Ascending aorta (tissue), 2 donors: Measurements from ENCODE around the gene CLK3. TPM values are rescaled to one million over a fixed set of nuclear protein-coding genes. Genes with fewer than 3 reads are reported as not detected.
"Not testable (repeated sequence)": the region's sequence is repeated elsewhere in the genome, so short reads cannot be mapped to it uniquely, and the experiment has no call there.

Experiments
- DNase-seq, 2 donors: peaks; one replicate each; pipeline ENCODE4 v3.0.0-alpha.2; 2019; ENCODE audit warnings: low spot score in 2 of 2
- H3K27ac ChIP-seq, 2 donors: fragments of 200-600 bp; sonication (generic); one replicate each; pipeline ENCODE4 v1.5.1; 2016 to 2017; ENCODE audit warnings: mild to moderate bottlenecking in 1 of 2
- H3K27me3 ChIP-seq: fragments of 200-600 bp; sonication (generic); one replicate; pipeline ENCODE4 v1.5.1; 2017
- H3K36me3 ChIP-seq, 2 donors: fragments of 200-600 bp; sonication (generic); one replicate each; pipeline ENCODE4 v1.5.1; 2016
- H3K4me1 ChIP-seq, 2 donors: fragments of 200-600 bp; sonication (generic); one replicate each; pipeline ENCODE4 v1.5.1; 2016 to 2017; ENCODE audit warnings: mild to moderate bottlenecking in 1 of 2
- H3K4me3 ChIP-seq, 2 donors: fragments of 200-600 bp; sonication (generic); one replicate each; pipeline ENCODE4 v1.5.1; 2016 to 2017; ENCODE audit warnings: mild to moderate bottlenecking in 1 of 2
- H3K9me3 ChIP-seq, 2 donors: fragments of 200-600 bp; sonication (generic); one replicate each; pipeline ENCODE4 v1.5.1; 2016
- CTCF ChIP-seq, 3 experiments: fragments of 200-600 bp in 2 of 3; fragments of 450-650 bp in 1 of 3; sonication (generic) in 2 of 3; IDR thresholded peaks; one replicate each; pipeline ENCODE4 v1.5.1; 2016 to 2019; ENCODE audit warnings: antibody characterized with exemption in 3 of 3, mild to moderate bottlenecking in 1 of 3, moderate library complexity in 1 of 3
- intact Hi-C: fragments of 100-400 bp; cut with DNase I; formaldehyde crosslinking; loops from one replicate; pipeline ENCODE4 v1.15.1; 2023
- total RNA-seq: library from RNA; depleted of rRNA; stranded (reverse); fragments of >200 nt; gene quantifications from one replicate; pipeline ENCODE4 v1.1.0, GENCODE V29; 2016

CLK3 gene
- total RNA-seq, 1 donor from 2014 or later, result 154 TPM

GRCh38 chr15:74627766-74628165 lies 12.1 kb downstream of the CLK3 start:
- no peak for TF ChIP-seq CTCF (IDR thresholded peaks at IDR 0.05)
- no peaks in the 10 kb centered on the region for H3K4me1 ChIP-seq
- DNase-seq, result no peak
- H3K36me3 ChIP-seq, result peaks cover 96 to 97% of the 10 kb centered on the region in 2 donors
- no peaks in the 10 kb centered on the region for H3K27me3 ChIP-seq
- no peak overlapping the region for H3K27ac ChIP-seq
- no peaks in the 10 kb centered on the region for H3K9me3 ChIP-seq
- H3K4me3 ChIP-seq, result no peak overlapping the region
- intact Hi-C loops, result no loop called here

- no peak overlapping the region for H3K27ac ChIP-seq
- H3K4me3 ChIP-seq, result no peak overlapping the region
- no peaks in the 10 kb centered on the region for H3K4me1 ChIP-seq
- no peaks in the 10 kb centered on the region for H3K9me3 ChIP-seq
- TF ChIP-seq CTCF (IDR thresholded peaks at IDR 0.05), result no peak
- intact Hi-C loops, result no loop called here
- peaks cover 94 to 97% of the 10 kb centered on the region in 2 donors for H3K36me3 ChIP-seq
- H3K27me3 ChIP-seq, result no peaks in the 10 kb centered on the region
- DNase-seq, result no peak
Measured at GRCh38 chr15:74628199-74628598, 12.6 kb downstream of the CLK3 start.

GRCh38 chr15:74628949-74629348 lies 13.3 kb downstream of the CLK3 start:
- H3K27me3 ChIP-seq, result no peaks in the 10 kb centered on the region
- no peak for TF ChIP-seq CTCF (IDR thresholded peaks at IDR 0.05)
- H3K4me3 ChIP-seq, result no peak overlapping the region
- H3K9me3 ChIP-seq, result no peaks in the 10 kb centered on the region
- H3K36me3 ChIP-seq, result peaks cover 90 to 94% of the 10 kb centered on the region in 2 donors
- H3K27ac ChIP-seq, result no peak overlapping the region
- H3K4me1 ChIP-seq, result no peaks in the 10 kb centered on the region
- no peak for DNase-seq
- intact Hi-C loops, result no loop called here

- intact Hi-C loops, result loop anchor here (5.0 kb wide), 1 partner anchor 257 kb away; no protein-coding TSS in a partner anchor
- H3K4me3 ChIP-seq, result not testable (repeated sequence)
- peaks cover 90 to 94% of the 10 kb centered on the region in 2 donors for H3K36me3 ChIP-seq
Measured at GRCh38 chr15:74629696-74630095, 14.1 kb downstream of the CLK3 start.

GRCh38 chr15:74630284-74631086 lies 14.8 kb downstream of the CLK3 start:
- no peak for TF ChIP-seq CTCF (IDR thresholded peaks at IDR 0.05)
- intact Hi-C loops, result loop anchor here (5.0 kb wide), 1 partner anchor 258 kb away; no protein-coding TSS in a partner anchor
- Histone ChIP-seq H3K27ac (no peak overlapping the region), H3K4me3 (no peak overlapping the region), H3K27me3 (no peaks in the 10 kb centered on the region), H3K9me3 (no peaks in the 10 kb centered on the region), H3K36me3 (peaks cover 90 to 94% of the 10 kb centered on the region in 2 donors), H3K4me1 (no peaks in the 10 kb centered on the region)
- no peak for DNase-seq

More at GRCh38 chr15:74629696-74630095, 14.1 kb downstream of the CLK3 start:
- not testable (repeated sequence) for H3K4me1 ChIP-seq, H3K27me3 ChIP-seq, DNase-seq, H3K9me3 ChIP-seq, H3K27ac ChIP-seq

GRCh38 chr15:74631087-74631385 lies 15.4 kb downstream of the CLK3 start:
- Histone ChIP-seq H3K4me1 (no peaks in the 10 kb centered on the region), H3K9me3 (no peaks in the 10 kb centered on the region), H3K36me3 (peaks cover 88 to 94% of the 10 kb centered on the region in 2 donors), H3K27me3 (no peaks in the 10 kb centered on the region), H3K27ac (no peak overlapping the region), H3K4me3 (no peak overlapping the region)
- intact Hi-C loops, result loop anchor here (5.0 kb wide), 1 partner anchor 259 kb away; no protein-coding TSS in a partner anchor
- TF ChIP-seq CTCF (IDR thresholded peaks at IDR 0.05), result no peak
- DNase-seq, result no peak
